Hematopoietic multipotent progenitor cell treated with erythropoietin and hydrocortisone succinate and interleukin-3 and kit ligand, for 15 days (in vitro differentiated cells): ENCODE data around the gene AKAP6.

ENCODE experiments used
- DNase-seq: peaks from one replicate; pipeline ENCODE4 v3.0.0-alpha.2; 2015; ENCODE audit warnings: low spot score

Gene AKAP6

DNA sequence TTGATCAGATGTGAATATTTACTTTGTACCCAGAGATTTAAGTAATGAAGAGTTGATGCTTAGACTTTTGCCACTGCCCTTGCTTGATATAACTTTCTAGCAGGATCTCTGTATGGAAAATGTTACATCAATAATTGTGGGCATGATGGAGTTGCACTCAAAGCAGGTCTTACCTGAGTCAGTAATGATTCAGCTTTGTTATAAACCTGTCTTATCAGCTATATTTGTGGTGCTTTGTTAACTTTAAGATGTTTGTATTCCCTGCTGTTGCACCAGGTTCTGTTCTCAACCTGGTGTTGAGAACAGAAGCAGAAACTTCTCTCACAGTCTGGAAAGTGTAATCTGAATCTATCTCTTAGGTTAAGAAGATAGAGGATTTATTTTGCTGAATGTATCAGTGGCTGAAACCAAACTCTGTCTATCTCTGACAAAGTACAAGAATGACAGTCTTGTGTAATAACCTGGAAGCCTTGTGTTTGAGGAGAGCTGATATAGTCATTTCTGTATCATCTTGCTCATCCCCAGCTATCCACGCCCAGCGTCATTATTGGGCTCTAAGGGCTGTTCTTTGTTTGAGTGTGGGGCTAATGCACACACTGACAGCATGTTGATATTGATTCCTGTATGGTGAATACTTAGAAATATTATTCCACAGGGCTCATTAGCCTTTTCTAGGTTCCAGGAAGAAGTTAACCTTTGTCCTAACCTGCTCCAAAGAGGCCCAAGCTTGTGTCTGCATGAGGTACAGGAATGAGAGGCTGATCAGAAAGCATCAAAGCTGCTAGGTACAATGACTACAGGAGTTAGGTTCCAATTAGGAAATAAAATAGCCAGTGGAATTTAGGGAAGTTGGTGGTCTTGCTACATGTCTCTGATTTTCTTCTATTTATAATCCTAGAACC is 3.6 kb downstream of the AKAP6 start:
- DNase-seq: no peak

DNA sequence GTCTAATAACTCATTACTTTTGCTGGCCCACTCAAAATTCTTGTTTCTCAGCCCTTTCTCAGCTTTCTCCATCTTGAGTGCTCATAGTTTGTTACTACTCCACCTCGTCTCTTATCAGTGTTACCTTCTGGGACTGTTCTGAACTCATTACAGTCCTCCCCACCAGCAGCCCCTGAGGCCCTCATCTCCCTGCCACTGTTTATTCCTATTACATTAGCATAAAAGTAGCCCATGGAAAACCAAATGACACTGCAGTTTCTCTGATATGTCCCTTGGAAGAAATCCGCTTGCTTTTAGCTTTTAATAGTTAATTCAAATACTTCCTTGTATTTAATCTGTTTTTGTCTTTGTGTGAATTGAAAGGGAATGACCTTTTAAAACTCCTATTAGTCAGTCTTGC is 7.6 kb downstream of the AKAP6 start:
- DNase-seq: peak; percentile 56

DNA sequence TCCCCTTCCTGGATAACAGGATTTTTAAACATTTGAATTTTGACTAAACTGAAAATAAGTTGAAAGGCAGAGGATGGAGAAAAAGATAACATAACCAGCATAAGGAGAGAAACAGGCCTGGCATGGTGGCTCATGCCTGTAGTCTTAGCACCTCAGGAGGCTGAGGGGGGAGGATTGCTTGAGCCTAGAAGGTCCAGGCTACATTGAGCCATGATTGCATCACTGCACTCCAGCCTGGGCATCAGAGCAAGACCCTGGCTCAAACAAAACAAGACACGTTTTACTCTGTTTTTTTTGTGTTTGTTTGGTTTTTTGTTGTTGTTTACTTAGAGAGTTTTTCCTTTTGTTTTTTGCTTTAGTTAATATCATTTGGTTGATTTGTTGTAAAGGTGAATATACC is 8.7 kb downstream of the AKAP6 start:
- DNase-seq: no peak

GRCh38 chr14:32339188-32339587 is 10.1 kb downstream of the AKAP6 start:
- no peak for DNase-seq

DNA sequence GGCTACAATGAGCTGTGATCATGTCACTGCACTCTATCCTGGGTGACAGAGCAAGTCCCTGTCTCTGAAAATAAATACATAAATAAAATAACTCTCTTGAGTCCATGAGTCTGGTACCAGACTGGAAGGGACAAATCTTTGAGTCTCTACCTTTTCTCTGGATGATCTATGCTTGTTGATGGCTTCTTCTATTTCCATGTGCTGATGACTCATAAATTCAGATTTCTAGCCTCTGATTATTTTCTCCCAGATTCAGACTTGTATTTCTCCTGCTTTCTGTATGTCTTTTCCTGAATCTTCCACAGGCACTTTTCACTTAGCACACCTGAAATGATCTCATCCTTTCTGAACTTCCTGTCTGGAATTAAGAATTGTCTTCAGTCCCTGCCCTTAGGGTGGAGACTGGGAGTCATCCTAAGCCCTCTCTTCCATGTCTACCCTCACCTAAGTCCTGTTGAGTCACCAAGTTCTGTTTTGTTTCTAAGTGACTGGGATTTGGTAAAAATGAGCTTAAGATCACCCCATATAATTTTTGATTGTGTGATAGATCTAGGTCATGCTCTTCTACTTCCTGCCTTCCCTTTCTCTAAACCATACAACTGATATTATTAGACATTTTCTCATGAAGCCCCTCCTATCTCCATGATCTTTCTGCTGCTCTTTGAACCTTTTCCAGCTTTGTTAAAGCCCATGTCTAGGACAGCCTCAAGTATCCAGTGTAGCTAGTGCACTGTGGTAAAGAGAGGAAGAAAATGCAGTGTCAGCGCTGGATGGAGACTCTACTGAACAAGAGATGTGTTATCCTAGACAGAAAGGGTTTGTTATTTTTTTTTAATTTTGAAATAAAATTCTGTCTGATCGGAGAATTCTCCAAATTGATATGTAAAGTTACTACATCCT is 13.1 kb downstream of the AKAP6 start:
- DNase-seq: no peak

DNA sequence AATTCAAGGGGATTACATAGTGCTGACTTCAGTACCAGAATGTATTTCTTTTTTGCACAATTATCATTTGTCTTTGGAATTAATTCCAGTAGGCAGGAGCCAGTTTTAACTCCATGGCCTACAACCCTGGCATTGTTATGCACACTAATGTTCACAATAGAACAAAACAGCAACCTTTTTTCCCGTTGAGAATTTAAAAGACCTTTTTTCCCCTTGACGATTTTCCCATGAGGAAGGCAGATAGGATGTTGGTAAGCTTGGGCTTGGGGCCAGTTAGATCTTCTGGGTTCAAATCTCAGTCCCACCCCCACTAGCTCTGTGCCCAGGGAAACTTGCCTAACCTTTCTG is 13.7 kb downstream of the AKAP6 start:
- no peak for DNase-seq

GRCh38 chr14:32343926-32344430 is 14.9 kb downstream of the AKAP6 start:
- DNase-seq: no peak

GRCh38 chr14:32345311-32345791 is 16.3 kb downstream of the AKAP6 start:
- DNase-seq: no peak

- DNase-seq: no peak
Measured at GRCh38 chr14:32349322-32349721, 20.2 kb downstream of the AKAP6 start.

GRCh38 chr14:32350020-32350419 is 20.9 kb downstream of the AKAP6 start:
- no peak for DNase-seq

GRCh38 chr14:32352631-32353030 is 23.5 kb downstream of the AKAP6 start:
- no peak for DNase-seq

DNA sequence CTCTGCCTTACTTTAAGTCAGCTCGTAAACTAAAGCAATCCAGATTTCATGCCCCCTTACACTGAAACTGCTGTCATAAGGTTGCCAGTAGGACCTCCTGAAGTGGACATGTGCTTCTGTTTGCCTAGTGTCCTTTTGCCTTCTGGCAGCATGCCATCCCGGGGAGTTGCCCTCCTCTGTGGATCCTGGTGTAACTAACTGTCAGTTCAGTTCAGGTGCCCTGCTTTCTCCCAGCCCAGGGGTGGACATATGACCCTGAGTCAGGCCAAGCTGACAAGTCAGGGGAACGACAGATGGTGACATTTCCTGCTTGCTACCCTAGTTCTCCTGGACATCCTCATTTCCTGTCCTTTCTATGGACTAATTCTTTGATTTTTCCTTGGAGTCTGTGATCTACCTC is 25.6 kb downstream of the AKAP6 start:
- no peak for DNase-seq

- DNase-seq: no peak
Measured at GRCh38 chr14:32358781-32359180, 29.7 kb downstream of the AKAP6 start.

DNA sequence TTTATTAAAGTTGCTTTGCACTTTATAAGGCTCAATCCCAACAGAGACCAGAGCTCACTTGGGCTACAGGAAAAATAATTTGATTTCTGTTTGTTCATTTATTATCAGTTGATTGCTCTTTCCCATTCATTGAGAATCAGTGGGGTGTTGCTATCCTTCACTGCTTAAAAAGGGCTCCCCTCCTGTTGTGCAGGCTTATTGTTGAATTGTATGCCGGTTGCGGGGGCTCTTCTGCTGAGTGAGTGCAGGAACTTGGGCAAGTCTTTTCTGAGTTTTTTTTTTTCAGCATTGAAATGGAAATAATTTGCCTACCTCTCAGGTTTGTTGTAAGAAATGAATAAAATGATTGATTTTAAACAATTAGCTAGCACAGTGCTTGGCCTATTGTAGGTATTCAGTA is 32.6 kb downstream of the AKAP6 start:
- DNase-seq: no peak

GRCh38 chr14:32363761-32364160 is 34.7 kb downstream of the AKAP6 start:
- DNase-seq: no peak

DNA sequence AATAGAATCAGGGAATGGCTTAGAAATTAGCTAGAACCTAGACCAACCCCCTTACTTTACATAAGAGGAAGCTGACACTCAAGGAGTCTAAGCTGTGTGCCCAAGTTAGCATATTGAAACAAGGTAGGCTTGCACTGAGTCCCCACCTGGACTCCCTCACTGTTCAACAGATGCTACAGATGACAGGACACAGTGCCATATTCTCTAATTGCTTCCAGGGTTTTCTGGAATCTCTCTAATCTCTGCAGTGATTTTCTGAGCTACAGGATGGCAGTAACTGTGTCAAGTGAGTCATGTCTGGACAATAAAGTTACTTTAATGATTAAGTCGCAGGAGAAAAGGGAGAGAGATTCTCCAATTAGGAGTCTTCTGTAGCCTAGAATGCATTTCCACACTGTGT is 35.8 kb downstream of the AKAP6 start:
- DNase-seq: no peak

DNA sequence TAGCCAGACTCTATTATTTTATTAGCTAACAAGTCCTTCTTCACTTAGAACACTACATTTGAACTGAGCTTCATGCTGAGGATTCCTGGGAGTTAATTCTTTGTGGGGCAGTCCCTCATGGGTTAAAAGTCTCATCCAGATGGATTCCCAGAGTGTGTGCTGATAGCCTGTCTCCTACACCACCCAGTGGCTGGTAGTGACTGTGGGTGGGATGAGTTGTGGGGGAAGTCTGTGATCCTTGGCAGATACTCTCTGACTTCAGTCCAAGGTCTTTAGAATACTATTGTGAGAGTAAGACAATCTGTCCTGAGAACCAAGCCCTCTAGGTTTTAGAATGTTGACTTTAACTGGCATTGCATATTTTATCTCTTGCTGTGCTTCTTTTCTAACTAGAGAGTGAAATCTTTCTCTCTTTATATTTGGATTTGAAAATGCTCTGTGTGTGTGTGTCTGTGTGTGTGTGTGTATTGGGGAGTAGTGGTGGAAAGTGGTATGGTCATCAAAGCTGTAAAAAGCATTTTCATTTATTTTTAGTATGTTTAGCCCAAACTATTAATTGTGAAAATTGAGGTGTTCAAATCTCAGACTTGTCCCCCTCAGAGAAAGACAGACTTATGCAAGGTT is 37.3 kb downstream of the AKAP6 start:
- DNase-seq: no peak

- DNase-seq: no peak
Measured at GRCh38 chr14:32366986-32367385, 37.9 kb downstream of the AKAP6 start.

GRCh38 chr14:32367516-32367915 is 38.4 kb downstream of the AKAP6 start:
- DNase-seq: no peak

DNA sequence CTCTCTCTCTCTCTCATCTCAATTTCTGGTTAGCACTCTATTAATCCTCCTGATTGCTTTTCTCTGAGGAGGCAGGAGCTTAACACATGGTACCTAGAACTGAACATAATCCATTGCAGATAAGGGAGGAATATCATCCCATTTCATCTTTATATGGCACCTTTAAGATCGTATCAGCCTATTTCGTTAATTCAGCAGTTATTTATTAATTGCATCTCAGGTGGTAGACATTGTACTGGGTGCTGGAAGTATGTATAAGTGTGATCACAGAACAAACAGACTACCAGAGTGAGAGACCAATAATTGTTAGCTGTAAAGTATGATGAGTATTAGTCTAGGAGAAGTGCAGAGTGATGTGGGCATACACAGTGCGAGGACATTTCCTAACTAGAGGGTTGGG is 39.0 kb downstream of the AKAP6 start:
- DNase-seq: no peak

GRCh38 chr14:32370714-32371113 is 41.6 kb downstream of the AKAP6 start:
- no peak for DNase-seq

DNA sequence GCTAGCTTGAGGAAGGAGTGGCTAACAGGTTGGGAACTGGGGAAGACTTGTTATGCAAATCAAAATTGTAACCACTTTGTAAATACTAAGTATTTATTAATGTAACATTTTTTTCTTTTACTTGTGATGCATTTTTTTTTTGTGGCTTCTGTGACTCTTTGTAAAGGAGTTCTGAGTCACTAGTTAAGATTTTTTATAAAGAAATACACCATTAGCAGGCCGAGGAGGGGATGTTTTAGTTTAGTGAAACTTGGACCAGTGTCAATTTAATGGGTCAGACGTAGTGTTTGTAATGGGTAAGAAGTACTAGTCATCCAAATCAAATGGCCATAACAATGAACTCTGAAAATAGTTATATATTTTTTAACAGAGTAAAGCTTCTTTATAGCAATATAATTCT is 43.1 kb downstream of the AKAP6 start:
- no peak for DNase-seq
